Activated CD8-positive, alpha-beta memory T cell treated with anti-CD3 and anti-CD28 coated beads, Interleukin-2, amount 50 U/mL, for 48 hours (primary cell): Measurements from ENCODE around the gene SLC35E1.
A peak's percentile ranks its signal among the peaks of the same experiment; 100 is the strongest.

ENCODE experiments used
- DNase-seq: peaks from one replicate; pipeline ENCODE4 v3.0.0-alpha.2; 2020

Gene SLC35E1

DNA sequence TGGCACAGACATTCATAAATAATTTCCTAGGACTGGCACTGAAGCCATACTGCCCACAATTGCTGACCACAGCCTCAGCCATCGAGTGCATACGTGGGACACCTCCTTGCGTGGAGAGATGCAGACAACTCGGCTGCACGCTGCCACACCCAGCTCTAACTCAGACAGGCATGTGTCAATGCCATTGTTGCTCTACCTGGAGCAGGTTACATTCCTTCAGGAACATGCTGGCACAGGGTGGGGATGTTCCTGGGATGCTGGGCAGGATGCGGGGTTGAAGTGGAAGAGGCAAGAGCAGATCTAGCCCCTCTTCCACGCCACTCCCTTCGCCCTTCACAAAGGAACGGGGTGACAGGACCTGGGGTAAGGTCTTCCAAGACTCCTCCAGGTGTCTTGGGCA is 24.2 kb upstream of the SLC35E1 start:
- DNase-seq = no peak

DNA sequence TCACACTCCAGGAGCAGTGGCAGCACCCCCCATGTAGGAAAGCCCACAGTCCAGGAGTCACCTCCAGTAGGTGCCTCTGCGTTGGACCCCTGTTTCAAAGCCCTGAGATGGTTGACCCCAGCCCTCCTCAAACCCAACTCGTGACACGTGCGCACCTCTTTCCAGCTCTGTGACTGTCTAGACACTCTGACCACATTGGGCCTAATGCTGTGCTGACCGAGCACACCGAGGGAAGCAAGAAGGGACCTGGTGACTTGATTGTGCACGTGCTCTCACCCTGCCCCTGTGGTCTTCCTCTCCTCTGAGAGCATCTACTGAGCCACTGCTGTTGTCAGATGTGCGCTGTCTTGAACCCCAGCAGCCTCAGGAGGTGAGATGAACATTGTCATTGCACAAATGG is 22.9 kb upstream of the SLC35E1 start:
- DNase-seq = no peak

DNA sequence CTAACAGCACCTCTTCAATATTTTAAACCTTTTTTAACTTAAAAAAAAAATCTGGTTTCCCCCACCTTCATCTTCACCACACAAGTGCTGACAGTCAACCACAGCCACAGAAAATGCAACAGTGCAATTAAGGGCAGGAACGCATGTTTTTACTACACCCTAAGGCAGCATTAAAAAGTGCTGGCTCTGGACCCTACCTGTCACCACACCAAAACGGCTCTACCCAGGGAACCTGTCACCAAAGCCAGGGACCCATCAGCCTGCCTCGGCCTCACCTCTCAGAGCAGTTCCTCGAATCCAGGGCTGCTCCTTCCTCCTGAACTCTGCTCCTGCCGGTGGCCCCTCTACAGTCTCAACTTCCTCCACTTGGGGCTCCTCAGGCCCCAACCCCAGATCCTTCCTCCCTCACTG is 22.5 kb upstream of the SLC35E1 start:
- DNase-seq = peak; percentile 63

DNA sequence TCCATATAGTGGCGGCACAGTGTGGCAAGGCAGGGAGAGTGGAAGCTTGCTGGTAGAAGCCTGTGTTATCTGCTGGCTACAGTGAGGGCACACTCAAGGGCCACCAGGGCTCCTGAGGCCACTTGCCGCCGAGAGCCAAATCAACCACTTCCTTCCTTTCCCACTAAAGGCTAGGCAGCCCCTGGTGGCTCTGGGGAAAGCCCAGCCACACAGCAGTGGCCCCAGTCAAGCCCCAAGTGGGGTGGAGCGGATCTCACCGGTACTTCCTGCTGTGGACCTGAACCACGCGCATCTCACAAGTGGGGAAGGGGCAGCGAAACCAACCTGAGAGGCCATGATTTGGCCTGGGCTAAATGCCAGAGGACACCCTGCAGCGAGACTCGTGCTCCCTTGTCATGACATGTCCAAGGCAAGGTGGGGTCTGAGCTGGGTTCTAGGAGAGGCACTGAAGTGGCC is 21.9 kb upstream of the SLC35E1 start:
- DNase-seq = peak; percentile 65

DNA sequence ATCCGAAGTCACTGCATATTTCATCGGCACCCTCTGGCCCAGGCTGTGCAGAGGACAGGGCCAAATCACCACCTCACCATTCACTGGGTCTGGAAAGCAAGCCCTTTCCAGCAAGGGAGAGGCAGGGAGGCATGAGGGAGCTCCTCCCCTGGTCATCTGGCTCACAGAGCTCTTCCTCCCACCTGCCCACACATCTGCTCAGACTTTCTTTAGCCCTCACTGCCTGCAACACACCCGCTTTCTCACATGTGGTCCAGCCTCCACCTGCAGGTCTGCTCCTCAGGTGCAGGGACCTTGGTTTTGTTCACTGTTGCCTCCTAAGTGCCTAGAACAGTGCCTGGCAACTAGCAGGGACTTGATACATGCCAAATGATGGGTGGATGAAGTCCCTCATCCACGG is 21.0 kb upstream of the SLC35E1 start:
- DNase-seq = no peak

DNA sequence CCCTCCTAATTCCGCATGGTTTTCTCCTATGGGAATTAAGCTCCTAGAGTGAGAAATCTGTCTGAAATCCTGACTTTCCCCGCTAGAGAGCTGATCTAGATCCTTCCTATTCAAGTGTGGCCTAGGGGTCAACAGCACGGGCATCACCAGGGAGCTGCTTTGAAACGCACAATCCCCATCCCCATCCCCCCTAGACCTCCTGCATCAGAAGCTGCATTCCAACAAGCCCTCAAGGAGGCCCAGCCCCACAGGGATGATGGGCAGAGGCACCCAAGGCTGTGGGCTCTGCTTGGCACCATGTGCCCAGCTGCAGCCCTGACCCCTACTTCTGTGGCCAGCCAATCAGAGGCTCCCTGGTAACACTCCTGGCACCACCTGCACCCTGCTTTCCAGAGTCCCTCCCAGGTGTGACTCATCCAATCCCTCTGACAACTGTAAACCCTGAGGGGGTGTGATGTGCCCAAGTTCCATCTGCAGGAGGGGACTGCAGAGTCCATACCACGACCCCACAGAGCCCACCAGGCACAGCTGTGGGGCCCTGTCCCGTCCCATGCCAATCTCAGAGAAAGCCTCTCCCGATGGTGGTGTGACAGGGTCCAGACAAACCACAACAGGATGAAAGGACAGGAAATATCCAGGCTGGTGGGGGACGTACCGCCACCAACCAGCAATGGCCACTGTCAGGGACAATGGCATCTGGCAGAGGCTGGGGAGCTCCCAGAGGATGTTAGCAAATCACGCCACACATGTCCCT is 19.8 kb upstream of the SLC35E1 start:
- DNase-seq = no peak

DNA sequence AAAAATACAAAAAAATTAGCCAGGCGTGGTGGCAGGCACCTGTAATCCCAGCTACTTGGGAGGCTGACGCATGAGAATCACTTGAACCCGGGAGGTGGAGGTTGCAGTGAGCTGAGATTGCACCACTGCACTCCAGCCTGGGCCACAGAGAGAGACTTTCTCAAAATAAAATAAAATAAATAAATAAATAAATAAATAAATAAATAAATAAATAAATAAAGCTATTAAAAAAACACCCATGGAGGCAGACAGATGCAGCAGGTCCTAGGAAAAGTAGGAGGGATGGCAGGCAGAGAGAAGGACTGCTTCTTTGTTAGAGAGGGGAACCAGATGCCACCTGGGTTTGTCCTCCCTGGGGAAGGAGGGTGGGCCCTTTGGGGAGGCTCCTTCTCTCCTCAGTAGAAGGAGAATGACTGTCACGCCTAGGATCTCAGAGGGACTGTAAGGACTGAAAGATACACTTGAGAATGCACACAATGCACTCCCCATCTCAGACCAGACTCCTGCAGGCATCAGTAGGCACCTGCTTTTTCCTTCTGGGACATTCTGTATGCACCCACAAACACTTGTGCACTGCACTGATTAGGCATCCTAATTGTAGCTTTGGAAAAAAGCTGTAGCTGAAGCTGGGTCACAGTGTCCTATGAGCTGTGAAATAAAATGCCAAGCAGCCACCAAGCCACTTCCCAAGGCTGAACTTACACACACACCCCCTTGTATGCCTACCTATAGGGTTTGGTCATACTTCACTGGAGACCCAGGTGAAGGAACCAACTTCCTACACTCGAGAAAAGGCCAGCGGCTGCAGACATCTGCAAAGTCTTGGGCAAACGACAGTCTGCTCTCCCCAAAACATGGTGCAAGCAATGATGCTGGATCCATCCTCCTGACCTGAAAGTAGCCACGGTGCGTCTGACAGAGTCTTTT is 18.9 kb upstream of the SLC35E1 start:
- no peak for DNase-seq

DNA sequence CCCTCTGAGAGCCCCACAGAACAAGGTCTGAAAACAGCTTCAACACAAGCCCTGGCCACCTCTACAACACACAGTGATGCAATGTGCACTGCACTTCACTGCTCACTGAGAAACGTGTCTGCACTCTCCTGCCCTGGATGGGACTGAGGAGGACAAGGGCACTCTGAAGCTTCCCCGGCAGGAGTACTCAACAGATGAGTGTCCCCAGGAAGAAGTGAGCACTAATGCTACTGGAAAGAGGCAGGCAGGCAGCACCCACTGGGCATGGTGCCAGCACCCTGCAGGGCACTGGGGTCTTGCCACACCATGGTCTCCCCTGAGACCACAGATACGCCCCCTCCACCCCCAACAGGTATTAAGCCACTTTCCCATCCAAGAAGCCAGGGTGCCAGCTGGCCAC is 17.7 kb upstream of the SLC35E1 start:
- DNase-seq = no peak

DNA sequence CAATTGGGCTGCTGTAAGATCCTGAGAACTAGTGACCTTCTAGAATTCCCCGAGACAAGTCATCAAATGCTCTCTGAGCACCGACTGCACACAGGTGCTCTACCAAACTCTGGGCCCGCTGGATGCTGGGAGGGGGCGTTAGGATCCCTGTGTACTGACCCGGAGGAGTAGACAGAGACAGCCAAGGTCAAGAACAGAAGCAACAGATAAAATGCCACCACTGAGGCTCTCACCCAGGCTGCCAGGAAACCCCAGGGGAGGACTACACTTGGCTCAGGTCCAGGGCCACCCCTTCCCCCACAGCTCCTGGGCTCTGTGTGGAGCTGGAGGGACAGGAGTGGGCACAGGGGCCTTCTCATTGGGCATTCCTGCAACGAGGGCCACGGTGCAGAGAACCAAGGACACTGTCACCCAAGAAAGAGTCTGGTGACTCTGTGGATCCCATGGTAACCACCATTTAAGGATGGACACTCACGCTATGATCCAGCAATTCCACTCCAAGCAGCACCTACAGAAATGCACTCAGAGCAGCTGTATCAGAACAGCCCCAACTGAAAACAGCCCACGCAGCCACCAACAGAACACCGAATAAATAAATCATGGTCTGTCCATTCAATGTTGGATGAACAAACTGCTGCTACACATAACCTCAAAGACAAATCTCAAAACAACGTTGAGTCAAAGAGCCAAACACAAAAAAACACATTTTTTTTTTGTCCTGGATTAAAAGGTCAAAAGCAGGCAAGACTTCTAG is 16.8 kb upstream of the SLC35E1 start:
- no peak for DNase-seq

DNA sequence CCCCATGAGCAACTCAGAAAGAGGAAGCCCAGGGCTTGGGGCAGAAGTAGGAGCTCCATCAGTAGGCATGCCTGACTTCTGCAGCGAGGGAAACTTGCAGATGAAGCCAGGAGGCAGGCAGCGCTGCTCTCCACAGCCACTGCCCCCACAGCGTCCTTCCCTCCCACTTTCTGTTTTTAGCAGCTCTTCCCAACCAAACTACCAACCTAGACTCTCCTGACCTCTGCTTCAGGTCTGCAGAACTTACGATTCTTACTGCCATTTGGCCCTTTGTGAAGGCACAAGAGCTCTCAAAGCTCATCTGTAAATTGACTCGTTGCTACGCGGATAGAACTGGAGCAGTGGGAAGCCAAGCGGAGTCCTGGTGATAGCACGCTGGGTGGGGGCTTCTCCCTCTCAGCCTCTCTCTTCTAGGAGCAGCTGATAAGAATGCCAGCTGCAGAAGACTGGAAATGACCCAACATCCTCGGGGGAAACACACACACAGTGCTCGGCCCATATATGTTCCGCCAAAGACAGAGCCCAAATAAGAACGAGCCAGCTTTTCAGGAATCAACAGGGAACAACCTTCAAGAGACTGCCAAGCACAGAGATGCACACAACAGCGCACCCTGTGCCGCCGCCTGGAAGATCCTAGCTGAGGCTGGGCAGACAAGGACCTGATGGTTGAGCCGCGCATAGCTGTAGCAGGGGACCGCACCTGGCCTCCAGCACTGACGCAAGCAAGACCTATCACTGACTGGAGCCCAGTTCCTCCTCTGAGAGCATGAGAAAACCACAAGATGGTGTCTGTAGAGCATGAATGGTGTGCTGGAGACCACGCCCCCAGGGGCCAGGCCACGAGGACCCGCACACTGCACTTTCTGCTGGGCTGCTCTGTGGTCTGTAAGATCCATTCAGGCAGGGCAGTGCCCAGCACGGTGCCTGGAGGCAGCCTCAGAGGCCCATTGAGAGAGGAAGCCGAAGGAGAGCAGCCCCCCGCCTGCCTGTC is 15.9 kb upstream of the SLC35E1 start:
- DNase-seq = peak; percentile 77

DNA sequence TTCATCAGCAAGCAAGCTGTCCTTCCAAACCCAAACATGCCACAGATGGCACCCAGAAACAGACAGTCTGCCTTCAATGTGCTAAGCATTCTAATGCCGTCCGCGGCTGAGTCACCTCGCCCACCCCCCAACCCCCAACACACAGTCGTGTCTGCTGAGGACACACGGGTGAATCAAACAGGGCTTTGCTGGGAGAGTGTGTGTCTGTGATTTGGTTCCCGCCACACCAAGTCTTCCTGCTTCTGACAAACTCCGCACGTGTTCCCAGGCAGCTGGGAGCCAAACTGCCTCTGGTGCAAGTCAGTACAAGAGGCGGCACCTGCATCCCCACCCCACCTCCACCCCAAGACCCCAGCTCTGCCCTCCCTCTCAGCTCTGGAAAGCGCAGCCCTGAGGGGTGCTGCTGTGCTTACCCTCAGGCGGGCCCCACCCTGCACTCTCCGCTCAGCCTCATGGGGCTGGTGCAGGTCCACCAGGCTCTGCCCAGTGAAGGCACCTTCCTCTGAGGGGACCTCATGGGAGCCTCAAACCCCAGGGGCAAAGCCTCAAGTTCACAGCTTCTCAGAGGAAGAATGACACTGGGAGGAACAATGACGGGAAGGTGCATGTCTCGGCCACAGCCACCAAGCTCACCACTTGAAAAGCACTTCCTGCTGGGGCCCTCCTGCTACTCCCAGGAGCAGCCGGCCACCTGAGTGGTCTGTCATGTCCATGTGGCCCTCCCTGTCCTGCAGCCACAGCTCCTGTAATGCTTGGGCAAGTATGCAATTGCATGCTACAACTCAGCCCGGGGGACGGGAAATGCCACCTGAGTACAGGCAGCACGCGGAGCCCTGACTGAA is 15.0 kb upstream of the SLC35E1 start:
- DNase-seq = peak; percentile 73

DNA sequence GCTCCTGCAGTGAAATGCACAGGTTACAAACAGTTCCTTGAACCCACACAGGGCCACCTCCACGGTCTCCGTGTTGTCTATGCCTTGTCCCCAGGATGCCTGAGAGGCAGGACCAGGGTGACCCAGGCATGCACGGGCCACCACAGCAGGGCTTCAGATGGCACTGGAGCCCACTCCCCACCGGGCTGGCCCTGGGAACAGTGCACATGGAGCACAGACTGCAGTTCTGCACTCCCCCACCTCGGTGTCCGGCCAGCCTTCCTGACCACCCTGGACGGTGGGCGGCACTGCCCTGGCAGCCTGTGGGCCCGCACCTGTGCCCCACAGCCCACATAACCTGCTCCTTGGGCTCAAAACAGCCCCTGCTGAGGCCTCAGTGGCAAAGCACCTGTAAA is 14.3 kb upstream of the SLC35E1 start:
- no peak for DNase-seq

DNA sequence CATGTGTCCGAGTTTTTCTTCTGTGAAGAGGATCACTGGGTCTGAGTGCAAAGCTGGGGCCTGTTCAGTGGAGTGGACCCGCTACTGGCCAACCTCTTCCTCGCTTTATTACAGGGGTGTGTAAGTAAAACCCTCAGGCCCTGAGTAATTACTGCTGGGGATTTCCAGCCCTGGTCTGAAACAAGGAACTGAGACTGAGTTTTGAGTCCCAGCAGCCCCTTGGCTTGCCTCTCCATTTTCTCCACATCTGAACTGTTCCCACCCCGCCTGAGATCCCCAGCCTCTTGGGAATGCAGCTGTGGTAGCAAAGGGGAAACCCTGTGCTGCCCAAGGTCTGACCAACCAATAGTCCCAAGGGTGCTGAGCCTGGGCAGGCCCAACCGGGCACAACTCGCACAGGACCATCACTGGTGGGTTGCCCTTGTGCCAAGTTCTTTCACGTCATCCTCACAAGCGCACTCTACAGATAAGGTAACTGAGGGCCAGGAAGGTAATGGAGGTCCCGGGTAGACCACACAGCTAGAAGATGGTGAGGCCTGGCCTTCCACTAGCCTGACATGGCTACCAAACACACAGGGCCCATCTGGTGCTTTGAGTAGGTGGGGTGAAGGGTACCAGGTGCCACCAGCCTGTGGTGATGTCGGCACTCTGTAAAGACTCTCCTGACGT is 13.7 kb upstream of the SLC35E1 start:
- DNase-seq = peak; percentile 66

DNA sequence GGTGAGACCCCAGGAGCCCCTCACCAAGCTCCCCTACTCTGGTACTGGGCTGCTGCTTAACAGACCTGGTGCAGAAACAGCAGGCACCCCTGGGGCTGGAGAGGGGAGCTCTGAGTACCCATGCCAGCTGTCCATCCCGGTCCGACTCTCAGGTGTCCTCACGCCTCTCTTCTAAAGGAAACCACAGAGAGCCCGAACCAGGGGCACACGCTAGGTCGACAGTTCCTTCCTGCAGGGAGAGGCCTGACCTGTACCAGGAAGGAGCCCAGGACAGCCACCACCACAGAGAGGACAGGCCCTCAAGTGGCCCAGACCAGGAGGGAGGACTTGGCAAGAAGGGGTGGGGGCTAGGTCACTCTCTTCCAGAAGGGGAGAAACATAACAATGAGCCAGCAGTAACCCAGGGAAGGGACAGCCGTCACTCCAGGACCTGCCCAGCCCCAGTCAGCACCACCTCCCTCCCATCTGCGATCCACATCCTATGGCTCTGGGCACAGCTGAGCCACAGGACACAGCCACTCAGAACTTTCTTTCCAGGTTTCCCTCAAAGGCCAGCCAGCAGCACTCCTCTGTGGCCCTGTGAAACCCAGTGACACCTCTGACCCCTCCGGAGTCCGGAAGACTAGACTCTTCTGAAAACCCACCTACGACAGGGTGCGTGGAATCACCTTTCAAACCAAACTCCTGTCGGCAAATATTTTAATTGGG is 13.0 kb upstream of the SLC35E1 start:
- DNase-seq = no peak

DNA sequence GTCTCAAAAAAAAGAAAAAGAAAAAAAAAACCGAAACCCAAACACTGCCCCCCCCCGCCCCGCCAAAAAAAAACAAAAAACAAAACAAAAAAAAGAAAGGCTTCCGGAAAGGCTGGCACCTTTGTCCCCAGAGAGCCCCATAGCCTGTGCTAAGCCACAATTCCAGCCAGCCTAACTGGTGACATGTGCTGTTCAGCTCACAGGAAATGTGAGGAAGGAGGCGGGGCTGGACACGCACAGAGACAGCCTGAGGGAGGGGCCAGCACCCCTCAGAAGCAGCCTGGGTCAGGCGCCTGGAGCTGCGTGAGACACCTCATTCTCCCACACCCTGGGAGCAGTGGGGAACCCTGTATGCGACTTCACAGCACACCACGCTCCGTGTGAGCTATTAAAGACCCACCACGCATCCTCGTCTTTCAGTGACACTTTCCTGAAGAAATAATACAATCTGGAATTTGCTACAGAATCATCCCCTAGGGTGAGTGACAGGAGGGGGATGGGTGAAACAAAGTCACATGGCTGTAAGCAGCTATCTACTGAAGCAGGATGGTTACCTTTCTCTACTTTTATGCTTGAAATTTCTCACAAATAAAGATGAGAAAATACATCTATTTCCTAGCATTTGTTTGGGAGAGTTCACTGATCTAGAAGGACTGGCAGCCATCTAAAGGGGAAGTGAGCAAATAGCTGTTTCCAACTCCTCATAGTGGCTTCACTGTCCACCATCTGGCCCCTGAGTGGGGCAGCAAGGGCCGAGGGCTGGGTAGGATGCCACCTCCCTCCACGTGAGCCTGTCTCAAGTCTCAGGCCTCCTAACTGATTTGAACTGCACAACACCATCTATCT is 12.3 kb upstream of the SLC35E1 start:
- peak; percentile 88 for DNase-seq

DNA sequence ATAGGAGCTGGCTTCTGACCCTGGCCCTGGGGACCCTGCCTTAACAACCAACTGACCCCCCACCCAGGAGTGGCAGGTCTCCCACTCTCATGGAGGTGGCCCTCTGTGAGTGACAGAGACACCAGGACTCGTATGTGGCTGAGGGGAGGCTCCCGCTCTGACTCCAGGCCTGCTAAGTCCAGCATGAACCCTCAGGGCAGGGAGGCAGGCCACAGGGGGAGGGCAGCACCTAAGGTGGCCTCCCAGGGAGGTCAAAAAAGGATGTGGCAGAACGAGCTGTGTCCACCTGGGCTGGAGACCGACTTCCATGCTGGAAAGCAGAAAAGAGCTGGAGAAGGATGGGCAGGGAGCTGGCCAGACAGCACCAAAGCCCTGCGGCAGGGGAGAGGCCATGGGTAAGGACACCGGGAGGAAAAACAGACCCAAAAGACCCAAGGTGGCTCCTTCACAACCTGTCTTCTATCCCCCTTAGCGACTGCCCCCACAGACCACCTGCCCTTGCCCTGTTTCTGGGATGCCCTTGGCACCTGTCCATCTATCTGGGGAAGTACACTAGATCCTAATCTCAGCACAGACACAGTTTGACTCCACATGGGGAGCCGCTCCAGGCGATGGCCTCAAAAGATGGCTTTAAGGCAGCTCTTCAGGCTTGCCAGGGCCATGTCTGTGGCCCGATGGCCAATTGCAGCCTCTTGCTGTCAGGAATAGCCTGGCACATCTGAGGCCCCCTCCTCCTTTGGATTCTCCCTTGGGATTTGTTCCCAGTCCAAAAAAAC is 10.5 kb upstream of the SLC35E1 start:
- DNase-seq = no peak

DNA sequence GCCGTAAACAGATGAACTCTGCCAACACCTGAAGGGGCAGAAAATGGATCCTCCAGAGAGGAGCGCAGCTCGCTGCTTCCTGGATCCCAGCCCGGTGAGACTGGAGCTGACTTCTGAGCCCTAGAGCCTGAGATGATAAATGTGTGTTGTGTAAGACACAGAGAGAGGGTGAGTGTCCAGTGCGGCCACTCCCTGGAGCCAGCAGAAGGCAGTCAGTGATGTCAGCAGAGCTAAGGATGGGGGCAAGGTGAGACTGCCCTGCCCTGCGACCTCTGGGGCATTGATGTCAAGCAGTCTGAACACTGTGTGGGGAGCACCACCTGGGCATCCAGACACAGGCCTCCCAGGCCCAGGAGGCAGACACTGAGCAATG is 9.7 kb upstream of the SLC35E1 start:
- no peak for DNase-seq
